Measurements from ENCODE around the gene RASGRF1.

GRCh38 chr15:78989701-78990240, 100.8 kb downstream of the RASGRF1 start:
- TF ChIP-seq EP300 (IDR thresholded peaks at IDR 0.05) (no peak), CTCF (IDR thresholded peaks at IDR 0.05) (no peak)
